Caco-2 (cell line): Measurements from ENCODE around the gene FAM20B. TPM values are rescaled to one million over a fixed set of nuclear protein-coding genes. Genes with fewer than 3 reads are reported as not detected.

Experiments
- BruUV-seq: library from RNA; stranded (reverse); fragments of 400-500 nt; replicated peaks from 2 replicates; lab custom pipeline; 2021; lab: Mats Ljungman, UMichigan
- CTCF ChIA-PET: fragments of 300-600 bp; sonication (Branson Sonifier 250); formaldehyde crosslinking; loops from one replicate; lab custom pipeline; 2022; ENCODE audit warnings: antibody characterized with exemption; lab: Charles Lee
- POLR2A ChIA-PET: fragments of 300-600 bp; sonication (Branson Sonifier 250); formaldehyde crosslinking; loops from one replicate; lab custom pipeline; 2022; ENCODE audit warnings: antibody characterized with exemption; lab: Charles Lee
- DNase-seq, 2 experiments: peaks; one replicate each; pipeline versions ENCODE4 v3.0.0 to v3.0.0-alpha.2; 2020 to 2022
- H3K27me3 ChIP-seq: replicated peaks from 2 replicates; pipeline ENCODE4 v1.6.0; 2011; ENCODE audit warnings: low read length; ENCODE audit not compliant: control insufficient read depth, insufficient read depth
- H3K36me3 ChIP-seq: 2 replicates; pipeline ENCODE4 v1.5.1; 2011; ENCODE audit warnings: low read length; ENCODE audit not compliant: control insufficient read depth, insufficient read depth
- H3K4me1 ChIP-seq: fragments of 250-450 bp; sonication (Bioruptor Pico); 2 replicates; pipeline ENCODE4 v1.5.1; 2020; ENCODE audit warnings: mild to moderate bottlenecking
- H3K4me3 ChIP-seq: 2 replicates; pipeline ENCODE4 v1.5.1; 2011; ENCODE audit warnings: low read depth, mild to moderate bottlenecking, control low read depth, low read length
- H3K9me3 ChIP-seq: fragments of 250-450 bp; sonication (Bioruptor Pico); 2 replicates; pipeline ENCODE4 v1.5.1; 2020; ENCODE audit warnings: mild to moderate bottlenecking, moderate library complexity
- H3K27ac Mint-ChIP-seq: one replicate; pipeline ENCODE4 v1.8.0; 2022; ENCODE audit warnings: mixed read lengths; ENCODE audit not compliant: unreplicated experiment
- H3K27me3 Mint-ChIP-seq: one replicate; pipeline ENCODE4 v1.8.0; 2022; ENCODE audit warnings: mixed read lengths; ENCODE audit not compliant: insufficient read depth, unreplicated experiment
- H3K36me3 Mint-ChIP-seq: one replicate; pipeline ENCODE4 v1.8.0; 2022; ENCODE audit warnings: mild to moderate bottlenecking, mixed read lengths; ENCODE audit not compliant: insufficient read depth, unreplicated experiment
- H3K4me1 Mint-ChIP-seq: one replicate; pipeline ENCODE4 v1.8.0; 2022; ENCODE audit warnings: low read depth, mixed read lengths; ENCODE audit not compliant: unreplicated experiment
- H3K4me3 Mint-ChIP-seq: one replicate; pipeline ENCODE4 v1.8.0; 2022; ENCODE audit warnings: mild to moderate bottlenecking, moderate library complexity, mixed read lengths; ENCODE audit not compliant: unreplicated experiment
- H3K9me3 Mint-ChIP-seq: one replicate; pipeline ENCODE4 v1.8.0; 2022; ENCODE audit warnings: mixed read lengths; ENCODE audit not compliant: unreplicated experiment
- intact Hi-C: fragments of 100-400 bp; cut with micrococcal nuclease; formaldehyde crosslinking; loops from one replicate; pipeline ENCODE4 v1.10.0; 2022; ENCODE audit not compliant: unreplicated experiment
- total RNA-seq: library from RNA; stranded (reverse); gene quantifications from 2 replicates; pipeline ENCODE4 v1.2.3, GENCODE V29; 2022
- TF ChIP-seq, protein P1 (sequence below), 2 experiments: fragments of 200-600 bp in 1 of 2; IDR thresholded peaks; 1 replicate in 1 of 2; 2 replicates in 1 of 2; pipeline versions ENCODE4 v1.5.1 to v1.8.0; 2011 to 2022; ENCODE audit warnings: antibody characterized with exemption in 1 of 2, control low read depth in 1 of 2, inconsistent platforms in 1 of 2, low read depth in 1 of 2, low read length in 1 of 2, mild to moderate bottlenecking in 1 of 2, moderate library complexity in 1 of 2; ENCODE audit not compliant: insufficient read depth in 1 of 2, severe bottlenecking in 1 of 2, unreplicated experiment in 1 of 2

FAM20B gene
- total RNA-seq, 1 experiment from 2014 or later, result 24.5 TPM

DNA sequence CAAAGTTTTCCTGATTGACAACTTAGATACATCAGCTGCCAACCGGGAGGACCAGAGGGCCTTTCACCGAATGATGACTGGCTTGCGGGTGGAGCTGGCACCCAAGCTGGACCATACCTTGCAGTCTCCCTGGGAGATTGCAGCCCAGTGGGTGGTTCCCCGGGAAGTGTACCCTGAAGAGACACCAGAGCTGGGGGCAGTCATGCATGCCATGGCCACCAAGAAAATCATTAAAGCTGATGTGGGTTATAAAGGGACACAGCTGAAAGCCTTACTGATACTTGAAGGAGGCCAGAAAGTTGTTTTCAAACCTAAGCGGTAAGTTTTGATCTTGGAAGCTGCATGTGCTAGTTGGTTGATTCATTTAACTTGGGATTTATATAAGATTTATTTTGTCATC lies 18.2 kb downstream of the FAM20B start:
- no peaks in the 10 kb centered on the region for H3K9me3 Mint-ChIP-seq
- no peak overlapping the region for H3K27ac Mint-ChIP-seq
- CTCF ChIA-PET, result no interaction called here
- peaks cover 4% of the 10 kb centered on the region for H3K4me1 Mint-ChIP-seq
- Histone ChIP-seq H3K36me3 (no peaks in the 10 kb centered on the region; the same call in 1 of the 2 replicates), H3K4me1 (no peaks in the 10 kb centered on the region), H3K9me3 (no peaks in the 10 kb centered on the region), H3K4me3 (no peak overlapping the region), H3K27me3 (no peaks in the 10 kb centered on the region)
- no peak overlapping the region for H3K4me3 Mint-ChIP-seq
- DNase-seq, result no peak
- TF ChIP-seq, protein P1, sequence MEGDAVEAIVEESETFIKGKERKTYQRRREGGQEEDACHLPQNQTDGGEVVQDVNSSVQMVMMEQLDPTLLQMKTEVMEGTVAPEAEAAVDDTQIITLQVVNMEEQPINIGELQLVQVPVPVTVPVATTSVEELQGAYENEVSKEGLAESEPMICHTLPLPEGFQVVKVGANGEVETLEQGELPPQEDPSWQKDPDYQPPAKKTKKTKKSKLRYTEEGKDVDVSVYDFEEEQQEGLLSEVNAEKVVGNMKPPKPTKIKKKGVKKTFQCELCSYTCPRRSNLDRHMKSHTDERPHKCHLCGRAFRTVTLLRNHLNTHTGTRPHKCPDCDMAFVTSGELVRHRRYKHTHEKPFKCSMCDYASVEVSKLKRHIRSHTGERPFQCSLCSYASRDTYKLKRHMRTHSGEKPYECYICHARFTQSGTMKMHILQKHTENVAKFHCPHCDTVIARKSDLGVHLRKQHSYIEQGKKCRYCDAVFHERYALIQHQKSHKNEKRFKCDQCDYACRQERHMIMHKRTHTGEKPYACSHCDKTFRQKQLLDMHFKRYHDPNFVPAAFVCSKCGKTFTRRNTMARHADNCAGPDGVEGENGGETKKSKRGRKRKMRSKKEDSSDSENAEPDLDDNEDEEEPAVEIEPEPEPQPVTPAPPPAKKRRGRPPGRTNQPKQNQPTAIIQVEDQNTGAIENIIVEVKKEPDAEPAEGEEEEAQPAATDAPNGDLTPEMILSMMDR (IDR thresholded peaks at IDR 0.05; ENCODE audit: insufficient read depth in 1 of 2, low read depth in 1 of 2, low read length in 1 of 2, severe bottlenecking in 1 of 2, unreplicated experiment in 1 of 2), result no peak
- intact Hi-C loops, result no loop called here
- H3K27me3 Mint-ChIP-seq, result no peaks in the 10 kb centered on the region
- POLR2A ChIA-PET, result no interaction called here
- peaks cover 6% of the 10 kb centered on the region for H3K36me3 Mint-ChIP-seq
- no TSS peak for BruUV-seq

DNA sequence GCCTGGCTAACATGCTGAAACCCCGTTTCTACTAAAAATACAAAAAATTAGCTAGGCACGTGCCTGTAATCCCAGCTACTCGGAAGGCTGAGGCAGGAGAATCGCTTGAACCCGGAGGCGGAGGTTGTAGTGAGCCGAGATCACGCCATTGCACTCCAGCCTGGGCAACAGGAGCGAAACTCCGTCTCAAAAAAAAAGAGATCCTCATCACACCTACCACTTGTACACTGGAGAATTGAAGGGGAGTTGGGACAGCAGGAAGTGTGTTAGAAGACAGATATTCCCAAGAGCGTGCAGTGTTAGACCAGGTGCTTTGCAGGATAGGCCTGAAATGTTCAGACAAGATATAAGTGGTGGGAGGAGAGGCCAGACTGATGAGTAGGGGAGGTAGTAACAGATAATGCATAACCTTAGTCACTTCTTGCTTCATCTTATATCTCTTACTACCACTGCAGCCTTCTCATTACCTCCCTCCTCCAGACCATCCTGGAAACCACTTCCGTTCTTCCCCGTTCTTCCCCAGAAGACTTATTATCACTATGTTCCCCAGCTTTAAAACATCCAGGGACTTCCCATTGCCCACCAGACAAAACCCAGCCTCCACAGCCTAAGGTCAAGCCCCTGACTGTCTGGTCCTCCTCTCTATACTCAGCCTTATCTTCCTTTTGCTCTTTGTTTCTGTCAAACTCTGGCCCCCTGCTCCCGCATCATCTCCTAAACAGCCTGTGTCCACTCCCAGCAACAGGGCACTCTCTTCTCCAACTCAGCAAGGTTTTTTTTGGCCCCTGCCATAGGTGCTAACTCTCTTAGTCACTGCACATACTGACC lies 21.3 kb downstream of the FAM20B start:
- Histone ChIP-seq H3K27me3 (no peaks in the 10 kb centered on the region), H3K9me3 (no peaks in the 10 kb centered on the region), H3K4me3 (no peak overlapping the region), H3K4me1 (no peaks in the 10 kb centered on the region), H3K36me3 (no peaks in the 10 kb centered on the region; the same call in 1 of the 2 replicates)
- ChIA-PET POLR2A (no interaction called here), CTCF (no interaction called here)
- no peak overlapping the region for H3K4me3 Mint-ChIP-seq
- TF ChIP-seq, protein P1 (IDR thresholded peaks at IDR 0.05; ENCODE audit: insufficient read depth in 1 of 2, low read depth in 1 of 2, low read length in 1 of 2, severe bottlenecking in 1 of 2, unreplicated experiment in 1 of 2), result no peak
- BruUV-seq, result no TSS peak
- H3K27me3 Mint-ChIP-seq, result no peaks in the 10 kb centered on the region
- no peak for DNase-seq
- H3K4me1 Mint-ChIP-seq, result no peaks in the 10 kb centered on the region
- peaks cover under 1% of the 10 kb centered on the region for H3K36me3 Mint-ChIP-seq
- no peak overlapping the region for H3K27ac Mint-ChIP-seq
- intact Hi-C loops, result no loop called here
- H3K9me3 Mint-ChIP-seq, result no peaks in the 10 kb centered on the region

DNA sequence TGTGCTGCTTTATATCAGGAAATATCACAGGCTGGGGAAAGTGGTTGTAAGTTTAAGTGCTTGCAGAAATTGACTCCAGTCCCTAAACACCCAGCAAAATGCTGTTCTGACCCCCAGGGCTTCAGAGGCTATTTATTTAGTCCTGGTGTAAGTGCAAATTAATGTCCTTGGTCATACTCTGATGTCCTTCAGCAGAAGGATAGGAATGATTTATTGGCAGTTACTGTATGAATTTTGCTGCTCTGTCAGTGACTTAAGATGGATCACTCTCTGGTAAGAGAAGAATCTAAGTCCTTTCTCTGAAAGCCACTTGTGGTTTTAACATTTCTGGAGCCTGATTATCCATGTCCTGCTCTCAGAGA lies 21.9 kb downstream of the FAM20B start:
- Mint-ChIP-seq H3K4me1 (no peaks in the 10 kb centered on the region), H3K9me3 (no peaks in the 10 kb centered on the region), H3K27me3 (no peaks in the 10 kb centered on the region), H3K36me3 (no peaks in the 10 kb centered on the region), H3K27ac (no peak overlapping the region), H3K4me3 (no peak overlapping the region)
- intact Hi-C loops, result no loop called here
- Histone ChIP-seq H3K4me1 (no peaks in the 10 kb centered on the region), H3K27me3 (no peaks in the 10 kb centered on the region), H3K4me3 (no peak overlapping the region), H3K9me3 (no peaks in the 10 kb centered on the region), H3K36me3 (no peaks in the 10 kb centered on the region; the same call in 1 of the 2 replicates)
- no peak for DNase-seq
- TF ChIP-seq, protein P1 (IDR thresholded peaks at IDR 0.05; ENCODE audit: insufficient read depth in 1 of 2, low read depth in 1 of 2, low read length in 1 of 2, severe bottlenecking in 1 of 2, unreplicated experiment in 1 of 2), result no peak
- BruUV-seq, result no TSS peak
- ChIA-PET POLR2A (no interaction called here), CTCF (no interaction called here)
